ENCODE results near the gene MCTP1.

DNA sequence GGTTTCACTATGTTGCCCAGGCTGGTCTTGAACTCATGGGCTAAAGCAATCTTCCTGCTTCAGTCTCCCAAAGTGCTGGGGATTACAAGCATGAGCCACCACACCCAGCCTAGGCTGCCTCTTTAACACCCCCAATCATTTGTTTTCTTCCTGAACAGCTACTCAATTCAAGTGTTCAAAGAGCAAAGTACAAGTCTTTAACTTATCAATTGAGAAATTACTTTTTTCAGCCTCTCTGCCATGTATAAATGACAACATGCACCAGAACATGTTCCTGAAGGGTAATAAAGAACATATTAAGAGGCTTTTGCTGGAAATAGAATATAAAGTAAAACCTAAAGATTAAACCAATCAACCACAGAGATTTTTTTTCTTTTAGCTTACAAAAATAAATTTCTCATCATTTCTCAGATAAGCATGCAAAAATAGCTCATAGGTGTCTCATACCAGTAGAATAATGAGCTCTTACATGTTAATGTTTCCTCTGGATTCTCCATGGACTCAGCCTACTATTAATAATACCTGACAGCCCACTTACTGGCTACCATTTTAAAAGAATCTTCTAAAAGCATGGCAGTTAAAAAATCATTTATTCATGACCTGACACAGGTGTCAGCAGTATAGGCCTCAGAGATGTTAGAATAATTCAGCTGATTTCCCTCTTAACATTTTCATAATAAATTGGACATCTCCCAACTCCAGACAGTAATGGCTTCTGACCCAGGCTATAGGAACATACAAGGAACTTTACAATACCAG, 60.0 kb downstream of the MCTP1 start:
- TF ChIP-seq EZH2 (IDR thresholded peaks at IDR 0.05) (no peak), EZH2phosphoT487 (IDR thresholded peaks at IDR 0.05) (no peak)
- TF ChIP-seq, protein P1, sequence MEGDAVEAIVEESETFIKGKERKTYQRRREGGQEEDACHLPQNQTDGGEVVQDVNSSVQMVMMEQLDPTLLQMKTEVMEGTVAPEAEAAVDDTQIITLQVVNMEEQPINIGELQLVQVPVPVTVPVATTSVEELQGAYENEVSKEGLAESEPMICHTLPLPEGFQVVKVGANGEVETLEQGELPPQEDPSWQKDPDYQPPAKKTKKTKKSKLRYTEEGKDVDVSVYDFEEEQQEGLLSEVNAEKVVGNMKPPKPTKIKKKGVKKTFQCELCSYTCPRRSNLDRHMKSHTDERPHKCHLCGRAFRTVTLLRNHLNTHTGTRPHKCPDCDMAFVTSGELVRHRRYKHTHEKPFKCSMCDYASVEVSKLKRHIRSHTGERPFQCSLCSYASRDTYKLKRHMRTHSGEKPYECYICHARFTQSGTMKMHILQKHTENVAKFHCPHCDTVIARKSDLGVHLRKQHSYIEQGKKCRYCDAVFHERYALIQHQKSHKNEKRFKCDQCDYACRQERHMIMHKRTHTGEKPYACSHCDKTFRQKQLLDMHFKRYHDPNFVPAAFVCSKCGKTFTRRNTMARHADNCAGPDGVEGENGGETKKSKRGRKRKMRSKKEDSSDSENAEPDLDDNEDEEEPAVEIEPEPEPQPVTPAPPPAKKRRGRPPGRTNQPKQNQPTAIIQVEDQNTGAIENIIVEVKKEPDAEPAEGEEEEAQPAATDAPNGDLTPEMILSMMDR (IDR thresholded peaks at IDR 0.05) = no peak

All from neural progenitor cell (in vitro differentiated cells).